HepG2 (cell line): ENCODE results near the gene CDC34. TPM values are rescaled to one million over a fixed set of nuclear protein-coding genes. Genes with fewer than 3 reads are reported as not detected.

Source experiments
- CCAR2 ChIP-seq: fragments of 200-400 bp; formaldehyde crosslinking; optimal IDR thresholded peaks from 2 replicates; pipeline ENCODE3; 2018; ENCODE audit warnings: low read depth, mild to moderate bottlenecking, low read length, moderate library complexity
- ISL2 ChIP-seq: sonication (generic); formaldehyde crosslinking; IDR thresholded peaks from 2 replicates; pipeline ENCODE4 v1.5.0; 2020; ENCODE audit warnings: missing genetic modification reagents
- MIER2 ChIP-seq: IDR thresholded peaks from 2 replicates; pipeline ENCODE4 v1.6.1; 2016; ENCODE audit warnings: missing biosample characterization, missing genetic modification reagents
- NR2F6 ChIP-seq, 2 experiments: IDR thresholded peaks; 2 replicates each; pipeline ENCODE4 v1.6.1; 2016; ENCODE audit warnings: antibody characterized with exemption in 1 of 2, mild to moderate bottlenecking in 1 of 2
- ZNF121 ChIP-seq: sonication (generic); formaldehyde crosslinking; IDR thresholded peaks from 2 replicates; pipeline ENCODE4 v1.5.0; 2020; ENCODE audit warnings: mild to moderate bottlenecking, missing genetic modification reagents
- ZNF557 ChIP-seq: sonication (generic); formaldehyde crosslinking; IDR thresholded peaks from 2 replicates; pipeline ENCODE4 v1.4.0; 2020; ENCODE audit warnings: missing genetic modification reagents
- polyA plus RNA-seq, 8 experiments: library from polyadenylated mRNA; depleted of rRNA in 3 of 8; stranded (reverse) in 7 of 8; unstranded in 1 of 8; fragments of >200 nt; fragmentation: Illumina TruSeq in 4 of 8; extraction: Trizol in 4 of 8; gene quantifications; 2 replicates each; pipeline versions ENCODE4 v1.2.1 to v1.2.3, GENCODE V29; 2011 to 2016; ENCODE audit warnings: low read depth in 4 of 8, missing spikeins in 1 of 8, mixed read lengths in 1 of 8; ENCODE audit not compliant: insufficient read depth in 1 of 8
- total RNA-seq, 5 experiments: library from RNA; depleted of rRNA; stranded (reverse); fragments of >200 nt; fragmentation: Illumina TruSeq; extraction: Trizol; gene quantifications; 2 replicates each; pipeline ENCODE4 v1.2.3, GENCODE V29; 2016; ENCODE audit warnings: low read depth in 1 of 5
- TF ChIP-seq, protein P1 (sequence below): sonication (generic); formaldehyde crosslinking; IDR thresholded peaks from 2 replicates; pipeline ENCODE4 v1.4.0; 2020; ENCODE audit warnings: mild to moderate bottlenecking, missing genetic modification reagents
- TF ChIP-seq, protein P2 (sequence below): sonication (generic); formaldehyde crosslinking; conservative IDR thresholded peaks from 2 replicates; pipeline ENCODE4 v1.4.0; 2020; ENCODE audit warnings: mild to moderate bottlenecking, missing genetic modification reagents, moderate library complexity
- TF ChIP-seq, protein P3 (sequence below): IDR thresholded peaks from 2 replicates; pipeline ENCODE4 v1.6.1; 2016
- TF ChIP-seq, protein P4 (sequence below): sonication (generic); formaldehyde crosslinking; conservative IDR thresholded peaks from 2 replicates; pipeline ENCODE4 v1.5.0; 2020; ENCODE audit warnings: missing genetic modification reagents
- TF ChIP-seq, protein P5 (sequence below): sonication (generic); formaldehyde crosslinking; IDR thresholded peaks from 2 replicates; pipeline ENCODE4 v1.4.0; 2020; ENCODE audit warnings: missing genetic modification reagents

Gene CDC34
- total and polyA plus RNA-seq, 2 of the 13 experiments (the other 11 are each of a cell fraction or from before 2014, with no cell fraction given): 138 to 150 TPM

DNA sequence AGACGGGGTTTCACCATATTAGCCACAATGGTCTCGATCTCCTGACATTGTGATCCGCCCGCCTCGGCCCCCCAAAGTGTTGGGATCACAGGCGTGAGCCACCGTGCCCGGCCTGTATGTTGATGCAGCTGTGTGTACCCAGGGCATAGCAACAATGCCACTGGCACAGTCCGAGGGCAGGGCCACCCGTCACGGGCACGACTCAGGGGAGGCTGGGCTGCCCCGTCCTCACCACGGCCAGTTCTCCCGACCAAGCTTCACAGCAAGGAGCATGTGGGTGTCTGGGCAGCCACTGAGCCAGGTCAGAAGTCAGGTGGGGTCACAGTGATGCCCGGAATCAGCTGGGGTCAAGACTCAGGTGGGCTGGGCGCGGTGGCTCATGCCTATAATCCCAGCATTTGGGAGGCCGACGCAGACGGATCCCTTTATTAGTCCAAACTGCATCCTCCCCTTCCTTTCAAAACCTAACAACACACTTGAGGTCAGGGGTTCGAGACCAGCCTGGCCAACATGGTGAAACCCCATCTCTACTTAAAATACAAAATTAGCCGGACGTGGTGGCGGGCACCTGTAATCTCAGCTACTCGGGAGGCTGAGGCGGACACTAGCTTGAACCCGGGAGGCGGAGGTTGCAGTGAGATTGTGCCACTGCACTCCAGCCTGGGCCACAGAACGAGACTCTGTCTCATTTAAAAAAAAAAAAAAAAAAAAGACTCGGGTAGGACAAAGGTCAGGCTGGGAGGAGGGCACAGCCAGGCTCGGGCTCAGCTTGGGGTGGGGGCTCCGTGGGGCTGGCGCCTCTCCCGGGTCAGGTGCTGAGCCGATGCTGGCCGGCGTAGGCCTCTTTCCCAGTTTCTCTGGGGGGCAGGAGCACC, 1.2 kb upstream of the CDC34 start (continued):
- TF ChIP-seq, protein P1, sequence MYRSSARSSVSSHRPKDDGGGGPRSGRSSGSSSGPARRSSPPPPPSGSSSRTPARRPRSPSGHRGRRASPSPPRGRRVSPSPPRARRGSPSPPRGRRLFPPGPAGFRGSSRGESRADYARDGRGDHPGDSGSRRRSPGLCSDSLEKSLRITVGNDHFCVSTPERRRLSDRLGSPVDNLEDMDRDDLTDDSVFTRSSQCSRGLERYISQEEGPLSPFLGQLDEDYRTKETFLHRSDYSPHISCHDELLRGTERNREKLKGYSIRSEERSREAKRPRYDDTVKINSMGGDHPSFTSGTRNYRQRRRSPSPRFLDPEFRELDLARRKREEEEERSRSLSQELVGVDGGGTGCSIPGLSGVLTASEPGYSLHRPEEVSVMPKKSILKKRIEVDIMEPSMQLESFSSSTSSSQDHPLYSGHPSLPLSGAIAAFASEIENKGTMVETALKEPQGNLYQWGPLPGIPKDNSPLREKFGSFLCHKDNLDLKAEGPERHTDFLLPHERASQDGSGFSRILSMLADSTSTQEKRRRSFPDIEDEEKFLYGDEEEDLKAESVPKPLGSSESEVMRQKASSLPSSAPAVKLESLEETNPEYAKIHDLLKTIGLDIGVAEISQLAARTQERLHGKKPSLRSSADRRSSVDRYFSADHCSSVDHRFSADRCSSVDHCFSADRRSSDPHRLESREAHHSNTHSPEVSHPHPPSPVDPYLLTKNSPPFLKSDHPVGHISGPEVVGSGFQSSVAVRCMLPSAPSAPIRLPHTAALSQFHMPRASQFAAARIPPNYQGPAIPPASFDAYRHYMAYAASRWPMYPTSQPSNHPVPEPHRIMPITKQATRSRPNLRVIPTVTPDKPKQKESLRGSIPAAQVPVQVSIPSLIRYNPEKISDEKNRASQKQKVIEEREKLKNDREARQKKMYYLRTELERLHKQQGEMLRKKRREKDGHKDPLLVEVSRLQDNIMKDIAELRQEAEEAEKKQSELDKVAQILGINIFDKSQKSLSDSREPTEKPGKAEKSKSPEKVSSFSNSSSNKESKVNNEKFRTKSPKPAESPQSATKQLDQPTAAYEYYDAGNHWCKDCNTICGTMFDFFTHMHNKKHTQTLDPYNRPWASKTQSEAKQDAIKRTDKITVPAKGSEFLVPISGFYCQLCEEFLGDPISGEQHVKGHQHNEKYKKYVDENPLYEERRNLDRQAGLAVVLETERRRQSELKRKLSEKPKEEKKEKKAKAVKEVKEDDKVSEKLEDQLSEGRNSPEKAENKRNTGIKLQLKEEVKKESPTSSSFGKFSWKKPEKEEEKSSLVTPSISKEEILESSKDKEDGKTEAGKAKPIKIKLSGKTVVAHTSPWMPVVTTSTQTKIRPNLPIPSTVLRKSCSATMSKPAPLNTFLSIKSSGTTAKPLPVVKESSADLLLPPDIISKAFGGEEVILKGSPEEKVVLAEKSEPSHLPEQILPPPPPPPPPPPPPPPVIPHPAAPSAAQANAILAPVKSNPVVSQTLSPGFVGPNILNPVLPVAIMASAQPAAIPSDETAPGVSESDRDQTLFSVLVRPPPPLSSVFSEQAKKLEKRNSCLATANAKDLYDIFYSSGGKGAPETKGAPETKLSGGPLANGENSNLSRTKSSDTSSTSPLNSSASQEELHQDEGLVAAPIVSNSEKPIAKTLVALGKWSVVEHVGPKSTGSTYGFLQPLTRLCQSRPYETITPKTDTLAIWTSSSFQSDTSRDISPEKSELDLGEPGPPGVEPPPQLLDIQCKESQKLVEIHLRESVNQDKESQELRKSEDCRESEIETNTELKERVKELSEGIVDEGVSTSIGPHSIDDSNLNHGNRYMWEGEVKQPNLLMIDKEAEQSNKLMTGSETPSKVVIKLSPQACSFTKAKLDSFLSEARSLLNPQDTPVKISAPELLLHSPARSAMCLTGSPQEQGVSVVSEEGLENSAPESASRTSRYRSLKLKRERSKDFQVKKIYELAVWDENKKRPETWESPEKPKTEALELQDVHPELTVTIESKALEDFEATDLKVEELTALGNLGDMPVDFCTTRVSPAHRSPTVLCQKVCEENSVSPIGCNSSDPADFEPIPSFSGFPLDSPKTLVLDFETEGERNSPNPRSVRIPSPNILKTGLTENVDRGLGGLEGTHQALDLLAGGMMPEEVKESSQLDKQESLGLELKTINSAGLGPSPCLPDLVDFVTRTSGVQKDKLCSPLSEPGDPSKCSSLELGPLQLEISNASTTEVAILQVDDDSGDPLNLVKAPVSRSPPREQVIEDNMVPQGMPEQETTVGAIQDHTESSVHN (CRISPR knock-in tag): no peak
- TF ChIP-seq, protein P2, sequence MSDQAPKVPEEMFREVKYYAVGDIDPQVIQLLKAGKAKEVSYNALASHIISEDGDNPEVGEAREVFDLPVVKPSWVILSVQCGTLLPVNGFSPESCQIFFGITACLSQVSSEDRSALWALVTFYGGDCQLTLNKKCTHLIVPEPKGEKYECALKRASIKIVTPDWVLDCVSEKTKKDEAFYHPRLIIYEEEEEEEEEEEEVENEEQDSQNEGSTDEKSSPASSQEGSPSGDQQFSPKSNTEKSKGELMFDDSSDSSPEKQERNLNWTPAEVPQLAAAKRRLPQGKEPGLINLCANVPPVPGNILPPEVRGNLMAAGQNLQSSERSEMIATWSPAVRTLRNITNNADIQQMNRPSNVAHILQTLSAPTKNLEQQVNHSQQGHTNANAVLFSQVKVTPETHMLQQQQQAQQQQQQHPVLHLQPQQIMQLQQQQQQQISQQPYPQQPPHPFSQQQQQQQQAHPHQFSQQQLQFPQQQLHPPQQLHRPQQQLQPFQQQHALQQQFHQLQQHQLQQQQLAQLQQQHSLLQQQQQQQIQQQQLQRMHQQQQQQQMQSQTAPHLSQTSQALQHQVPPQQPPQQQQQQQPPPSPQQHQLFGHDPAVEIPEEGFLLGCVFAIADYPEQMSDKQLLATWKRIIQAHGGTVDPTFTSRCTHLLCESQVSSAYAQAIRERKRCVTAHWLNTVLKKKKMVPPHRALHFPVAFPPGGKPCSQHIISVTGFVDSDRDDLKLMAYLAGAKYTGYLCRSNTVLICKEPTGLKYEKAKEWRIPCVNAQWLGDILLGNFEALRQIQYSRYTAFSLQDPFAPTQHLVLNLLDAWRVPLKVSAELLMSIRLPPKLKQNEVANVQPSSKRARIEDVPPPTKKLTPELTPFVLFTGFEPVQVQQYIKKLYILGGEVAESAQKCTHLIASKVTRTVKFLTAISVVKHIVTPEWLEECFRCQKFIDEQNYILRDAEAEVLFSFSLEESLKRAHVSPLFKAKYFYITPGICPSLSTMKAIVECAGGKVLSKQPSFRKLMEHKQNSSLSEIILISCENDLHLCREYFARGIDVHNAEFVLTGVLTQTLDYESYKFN (CRISPR knock-in tag): peak; percentile 67
- TF ChIP-seq ZNF557 (0 out of 2 replicates have a peak, but pooled peaks have one; percentile 20), NR2F6 (IDR thresholded peaks at IDR 0.05) (peak; percentile 54; the same call in 1 of the 2 replicates), NR2F6 (CRISPR knock-in tag; IDR thresholded peaks at IDR 0.05) (no peak), CCAR2 (no peak), ISL2 (CRISPR knock-in tag) (0 out of 2 replicates have a peak, but pooled peaks have one; percentile 18), MIER2 (no peak), ZNF121 (CRISPR knock-in tag) (peak; percentile 96)
- TF ChIP-seq, protein P3, sequence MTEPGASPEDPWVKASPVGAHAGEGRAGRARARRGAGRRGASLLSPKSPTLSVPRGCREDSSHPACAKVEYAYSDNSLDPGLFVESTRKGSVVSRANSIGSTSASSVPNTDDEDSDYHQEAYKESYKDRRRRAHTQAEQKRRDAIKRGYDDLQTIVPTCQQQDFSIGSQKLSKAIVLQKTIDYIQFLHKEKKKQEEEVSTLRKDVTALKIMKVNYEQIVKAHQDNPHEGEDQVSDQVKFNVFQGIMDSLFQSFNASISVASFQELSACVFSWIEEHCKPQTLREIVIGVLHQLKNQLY (CRISPR knock-in tag): no peak
- TF ChIP-seq, protein P4, sequence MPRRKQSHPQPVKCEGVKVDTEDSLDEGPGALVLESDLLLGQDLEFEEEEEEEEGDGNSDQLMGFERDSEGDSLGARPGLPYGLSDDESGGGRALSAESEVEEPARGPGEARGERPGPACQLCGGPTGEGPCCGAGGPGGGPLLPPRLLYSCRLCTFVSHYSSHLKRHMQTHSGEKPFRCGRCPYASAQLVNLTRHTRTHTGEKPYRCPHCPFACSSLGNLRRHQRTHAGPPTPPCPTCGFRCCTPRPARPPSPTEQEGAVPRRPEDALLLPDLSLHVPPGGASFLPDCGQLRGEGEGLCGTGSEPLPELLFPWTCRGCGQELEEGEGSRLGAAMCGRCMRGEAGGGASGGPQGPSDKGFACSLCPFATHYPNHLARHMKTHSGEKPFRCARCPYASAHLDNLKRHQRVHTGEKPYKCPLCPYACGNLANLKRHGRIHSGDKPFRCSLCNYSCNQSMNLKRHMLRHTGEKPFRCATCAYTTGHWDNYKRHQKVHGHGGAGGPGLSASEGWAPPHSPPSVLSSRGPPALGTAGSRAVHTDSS (CRISPR knock-in tag): no peak
- TF ChIP-seq, protein P5, sequence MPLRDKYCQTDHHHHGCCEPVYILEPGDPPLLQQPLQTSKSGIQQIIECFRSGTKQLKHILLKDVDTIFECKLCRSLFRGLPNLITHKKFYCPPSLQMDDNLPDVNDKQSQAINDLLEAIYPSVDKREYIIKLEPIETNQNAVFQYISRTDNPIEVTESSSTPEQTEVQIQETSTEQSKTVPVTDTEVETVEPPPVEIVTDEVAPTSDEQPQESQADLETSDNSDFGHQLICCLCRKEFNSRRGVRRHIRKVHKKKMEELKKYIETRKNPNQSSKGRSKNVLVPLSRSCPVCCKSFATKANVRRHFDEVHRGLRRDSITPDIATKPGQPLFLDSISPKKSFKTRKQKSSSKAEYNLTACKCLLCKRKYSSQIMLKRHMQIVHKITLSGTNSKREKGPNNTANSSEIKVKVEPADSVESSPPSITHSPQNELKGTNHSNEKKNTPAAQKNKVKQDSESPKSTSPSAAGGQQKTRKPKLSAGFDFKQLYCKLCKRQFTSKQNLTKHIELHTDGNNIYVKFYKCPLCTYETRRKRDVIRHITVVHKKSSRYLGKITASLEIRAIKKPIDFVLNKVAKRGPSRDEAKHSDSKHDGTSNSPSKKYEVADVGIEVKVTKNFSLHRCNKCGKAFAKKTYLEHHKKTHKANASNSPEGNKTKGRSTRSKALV: 0 out of 2 replicates have a peak, but pooled peaks have one; percentile 50
